Stimulated activated CD4-positive, alpha-beta T cell treated with anti-CD3 and anti-CD28 coated beads, Interleukin-15, amount 100 ng/mL, for 48 hours (primary cell): Measurements from ENCODE around the gene ABTB1.
A peak's percentile ranks its signal among the peaks of the same experiment; 100 is the strongest.

Experiments used
- DNase-seq, 2 donors: peaks; one replicate each; pipeline ENCODE4 v3.0.0-alpha.2; 2020; ENCODE audit warnings: low read depth in 2 of 2

The ABTB1 gene

GRCh38 chr3:127672429-127673190 lies at the start of gene ABTB1:
Gene ABTB1, plus strand, starts transcription at chr3:127672952. Its CDS starts 74 bp downstream, at chr3:127673026.
- DNase-seq: peak; percentile 75 to 84

DNA sequence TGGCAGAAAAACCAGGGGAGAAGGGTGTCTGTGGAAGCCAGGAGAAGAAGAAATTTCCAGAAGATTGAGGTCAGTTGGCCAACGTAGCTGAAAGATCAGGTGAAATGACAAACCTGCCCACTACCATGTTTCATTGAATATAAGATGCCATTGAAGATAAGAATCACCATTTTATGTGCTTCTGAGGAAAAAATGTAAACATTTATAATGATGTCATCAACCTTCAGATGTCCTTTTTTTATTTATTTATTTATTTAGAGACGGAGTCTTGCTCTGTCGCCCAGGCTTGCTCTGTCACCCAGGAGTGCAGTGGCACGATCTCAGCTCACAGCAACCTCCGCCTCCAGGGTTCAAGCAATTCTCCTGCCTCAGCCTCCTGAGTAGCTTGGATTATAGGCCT lies 48.7 kb upstream of the ABTB1 start:
- no peak for DNase-seq

DNA sequence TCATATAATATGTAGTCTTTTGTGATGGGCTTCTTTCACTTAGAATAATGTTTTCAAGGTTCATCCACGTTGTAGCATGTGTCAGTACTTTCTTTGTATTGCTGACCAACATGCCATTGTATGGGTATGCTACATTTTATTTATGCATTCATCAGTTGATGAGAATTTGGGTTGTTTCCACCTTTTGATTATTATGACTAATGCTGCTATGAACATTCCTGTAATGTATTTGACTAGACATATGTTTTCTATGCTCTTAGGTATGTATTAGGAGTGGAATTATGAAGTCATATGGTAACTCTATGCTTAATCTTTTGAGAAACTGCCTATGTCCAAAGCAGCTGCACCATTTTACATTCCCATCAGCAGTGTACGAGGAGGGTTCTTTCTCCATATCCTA lies 46.9 kb upstream of the ABTB1 start:
- DNase-seq: no peak

DNA sequence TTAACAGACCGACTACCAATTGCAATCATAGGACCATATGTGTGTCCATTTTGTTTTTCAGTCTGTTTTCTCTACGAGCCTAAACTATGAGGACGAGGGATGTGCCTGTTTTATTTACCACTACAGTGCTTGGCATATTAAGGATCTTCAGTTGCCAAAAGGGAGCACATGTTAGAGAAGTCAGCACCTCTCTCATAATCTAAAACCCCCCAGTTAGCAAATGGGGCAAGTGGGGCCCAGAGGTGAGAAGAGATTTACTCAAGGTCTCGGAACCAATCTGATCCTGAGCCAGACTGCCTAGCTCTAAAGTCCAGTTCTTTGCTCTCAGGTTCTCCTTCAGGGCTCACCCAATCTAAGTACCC lies 44.3 kb upstream of the ABTB1 start:
- no peak for DNase-seq

DNA sequence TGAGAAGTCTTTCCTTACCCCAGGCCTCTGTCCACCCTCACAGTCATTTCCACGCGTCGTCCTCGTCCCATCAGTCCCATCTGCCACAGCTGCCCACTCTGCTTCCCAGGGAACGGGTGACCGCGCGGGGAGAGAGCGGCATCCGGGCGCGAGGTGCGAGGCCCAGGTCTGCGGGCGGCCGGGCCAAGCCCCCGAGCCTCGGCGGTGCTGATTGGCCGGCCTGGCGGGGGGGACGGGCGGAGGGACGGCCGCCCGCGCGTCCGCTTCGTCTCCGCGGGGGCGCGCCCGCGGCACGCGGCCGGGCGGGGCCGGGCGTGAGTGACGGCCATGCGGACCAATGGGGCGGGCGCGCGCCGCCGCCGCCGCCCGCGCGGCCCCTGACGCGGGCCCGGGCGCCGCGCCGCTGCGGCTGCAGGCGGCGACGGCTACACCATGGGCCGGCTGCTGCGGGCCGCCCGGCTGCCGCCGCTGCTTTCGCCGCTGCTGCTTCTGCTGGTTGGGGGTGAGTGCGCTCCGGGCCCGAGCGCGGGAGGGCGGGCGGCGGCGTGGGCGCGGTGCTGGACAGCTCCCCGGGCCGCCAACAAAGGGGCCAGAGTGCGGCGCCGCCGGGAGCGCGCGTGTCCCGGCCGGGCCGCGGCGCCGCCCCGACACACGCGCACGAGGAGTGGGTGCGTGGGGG lies 43.8 kb upstream of the ABTB1 start, which contains the start of gene PODXL2:
Gene PODXL2 (plus strand): TSS at position 398 of the 679 bp plus-strand sequence. CDS start 35 bp downstream, at position 433.
- peak in 1 of 2 donors; percentile 10 for DNase-seq

DNA sequence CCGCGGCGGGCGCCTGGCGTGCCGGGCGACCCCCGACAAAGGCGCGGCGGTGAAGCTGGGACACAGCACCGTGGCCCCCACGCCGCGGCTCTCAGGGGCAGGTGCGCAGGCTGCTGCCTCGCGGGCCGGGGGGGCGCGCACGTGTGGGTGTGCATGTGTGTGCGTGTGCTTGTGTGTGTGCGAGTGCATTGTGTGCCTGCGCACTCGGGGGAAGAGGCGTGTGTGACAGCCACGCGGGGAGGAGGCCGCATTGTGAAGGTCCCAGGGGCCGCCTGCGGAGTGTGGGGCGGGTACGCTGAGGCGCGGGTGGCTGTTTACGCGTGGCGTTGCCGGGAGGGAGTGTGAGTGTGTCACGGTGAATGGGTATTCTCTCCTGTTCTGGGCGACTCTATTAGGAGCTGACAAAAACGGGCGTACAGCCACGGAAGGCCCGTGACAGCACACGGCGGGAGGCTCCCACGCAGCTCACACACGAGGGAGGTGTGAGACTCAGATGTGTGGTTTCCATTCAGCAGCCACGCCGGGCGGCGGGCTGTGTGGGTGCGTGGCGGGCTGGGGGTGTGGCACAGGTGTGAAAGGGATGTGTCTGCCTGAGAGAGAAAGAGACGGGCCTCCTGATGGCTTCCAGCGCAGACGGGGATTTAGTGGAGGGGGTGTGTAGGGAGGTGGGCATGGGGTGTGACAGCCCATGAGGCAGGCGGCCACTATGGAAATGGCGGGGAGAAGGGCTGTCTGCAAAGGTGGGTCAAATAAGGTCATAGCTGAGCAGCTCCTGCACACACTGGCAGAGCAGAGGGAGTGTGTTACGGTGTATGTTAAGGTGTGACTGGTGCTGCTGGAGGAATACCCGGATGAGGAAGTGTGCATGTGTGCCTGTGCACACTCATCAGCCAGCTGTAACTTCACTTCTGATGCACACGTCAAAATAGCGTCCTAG lies 43.0 kb upstream of the ABTB1 start:
- peak in 1 of 2 donors; percentile 14 for DNase-seq

DNA sequence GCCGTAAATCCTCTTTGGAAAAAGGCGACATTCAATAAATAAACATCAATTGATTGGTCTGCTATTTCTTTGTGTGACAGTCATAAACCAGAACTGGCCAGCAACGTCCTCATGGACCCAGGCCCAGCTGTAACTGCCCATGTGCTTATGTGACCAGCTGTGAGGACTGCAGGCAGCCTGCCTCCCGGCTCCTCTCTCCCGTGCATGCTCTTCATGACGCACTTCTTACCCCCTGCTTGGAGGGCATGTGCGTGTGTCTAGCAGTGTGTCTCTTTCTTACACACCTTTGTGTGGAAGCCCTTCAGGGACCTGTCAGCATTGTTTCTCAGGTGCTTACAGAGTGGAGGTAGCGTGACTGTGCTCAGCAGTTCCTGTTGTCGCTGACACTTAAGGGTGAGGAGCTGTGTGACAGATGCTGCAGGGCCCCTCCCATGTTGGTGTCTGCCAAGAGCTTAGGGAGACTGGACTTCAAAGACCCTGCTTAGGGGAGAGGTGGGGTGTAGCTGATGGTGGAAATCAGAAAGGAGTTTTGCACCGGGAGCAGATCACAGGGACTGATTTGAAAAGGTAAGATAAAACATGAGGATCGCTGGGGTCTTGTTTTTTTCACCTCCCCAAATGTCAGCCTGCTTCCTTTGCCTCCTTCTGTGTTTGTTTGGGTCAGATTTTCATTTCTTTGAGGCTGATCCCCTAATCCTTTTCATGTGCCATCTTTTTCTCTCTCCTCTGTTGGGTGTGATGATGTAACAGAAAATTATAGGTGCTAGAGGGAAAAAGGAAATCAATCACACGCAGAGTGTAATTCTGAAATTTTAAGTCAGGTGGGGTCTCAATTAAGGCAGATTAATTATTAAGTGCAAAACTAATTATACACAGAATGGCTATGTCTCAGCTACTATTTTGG lies 41.7 kb upstream of the ABTB1 start:
- no peak for DNase-seq

DNA sequence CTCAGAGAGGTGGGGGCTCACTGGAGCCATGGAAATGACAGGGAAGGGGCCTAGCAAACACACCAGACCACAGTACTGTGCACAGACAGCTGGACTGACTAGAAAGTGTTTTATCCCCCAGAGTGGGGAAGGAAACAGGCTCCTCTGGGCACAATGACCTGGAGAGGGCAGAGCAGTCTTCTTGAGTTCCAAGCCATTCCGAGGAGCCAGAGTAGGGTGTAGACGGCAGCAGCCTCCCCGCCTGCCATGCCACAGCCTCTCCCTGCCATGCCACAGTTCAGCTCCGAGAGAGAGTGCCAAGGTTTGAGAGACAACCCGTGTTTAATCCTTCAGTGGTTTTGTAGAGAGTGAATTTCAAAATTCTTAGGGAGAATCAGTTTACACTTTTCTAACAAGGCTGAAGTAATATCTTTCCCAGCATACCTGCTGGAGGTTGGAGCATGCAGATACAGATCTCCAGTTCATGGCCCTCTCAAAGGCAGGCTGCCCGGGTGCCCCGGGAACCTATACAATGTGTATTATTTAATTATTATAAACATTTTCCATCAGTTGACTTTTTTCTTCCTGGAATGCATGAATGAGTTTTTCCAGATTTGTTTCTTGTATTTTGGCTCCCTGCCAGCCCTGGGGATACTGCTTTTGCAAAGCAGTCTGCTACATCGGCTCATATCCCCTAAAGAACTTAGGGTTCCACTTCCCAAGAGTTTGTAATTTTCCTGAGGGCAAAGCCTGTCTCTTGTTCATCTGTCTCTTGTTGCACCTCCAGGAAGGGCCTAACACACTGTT lies 40.5 kb upstream of the ABTB1 start:
- DNase-seq: no peak

DNA sequence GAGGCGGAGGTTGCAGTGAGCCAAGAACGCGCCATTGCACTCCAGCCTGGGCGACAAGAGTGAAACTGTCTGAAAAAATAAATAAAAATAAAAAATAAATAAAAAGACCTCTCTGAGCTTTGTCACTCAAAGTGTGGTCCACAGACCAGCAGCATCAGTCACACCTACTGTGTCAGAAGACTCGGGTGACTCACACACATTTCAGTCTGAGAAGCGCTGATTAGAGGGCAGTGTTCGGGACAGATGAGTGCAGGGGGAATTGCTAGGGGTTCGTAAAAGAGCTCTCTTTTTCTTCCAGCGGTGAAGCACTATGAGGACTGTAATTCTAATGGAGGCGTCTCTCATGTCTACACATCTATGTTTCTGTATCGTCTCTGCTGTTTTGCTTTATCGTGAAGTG lies 38.1 kb upstream of the ABTB1 start:
- no peak for DNase-seq

- no peak for DNase-seq
Measured at GRCh38 chr3:127637546-127637945, 35.2 kb upstream of the ABTB1 start.

- no peak for DNase-seq
Measured at GRCh38 chr3:127637971-127638370, 34.8 kb upstream of the ABTB1 start.

DNA sequence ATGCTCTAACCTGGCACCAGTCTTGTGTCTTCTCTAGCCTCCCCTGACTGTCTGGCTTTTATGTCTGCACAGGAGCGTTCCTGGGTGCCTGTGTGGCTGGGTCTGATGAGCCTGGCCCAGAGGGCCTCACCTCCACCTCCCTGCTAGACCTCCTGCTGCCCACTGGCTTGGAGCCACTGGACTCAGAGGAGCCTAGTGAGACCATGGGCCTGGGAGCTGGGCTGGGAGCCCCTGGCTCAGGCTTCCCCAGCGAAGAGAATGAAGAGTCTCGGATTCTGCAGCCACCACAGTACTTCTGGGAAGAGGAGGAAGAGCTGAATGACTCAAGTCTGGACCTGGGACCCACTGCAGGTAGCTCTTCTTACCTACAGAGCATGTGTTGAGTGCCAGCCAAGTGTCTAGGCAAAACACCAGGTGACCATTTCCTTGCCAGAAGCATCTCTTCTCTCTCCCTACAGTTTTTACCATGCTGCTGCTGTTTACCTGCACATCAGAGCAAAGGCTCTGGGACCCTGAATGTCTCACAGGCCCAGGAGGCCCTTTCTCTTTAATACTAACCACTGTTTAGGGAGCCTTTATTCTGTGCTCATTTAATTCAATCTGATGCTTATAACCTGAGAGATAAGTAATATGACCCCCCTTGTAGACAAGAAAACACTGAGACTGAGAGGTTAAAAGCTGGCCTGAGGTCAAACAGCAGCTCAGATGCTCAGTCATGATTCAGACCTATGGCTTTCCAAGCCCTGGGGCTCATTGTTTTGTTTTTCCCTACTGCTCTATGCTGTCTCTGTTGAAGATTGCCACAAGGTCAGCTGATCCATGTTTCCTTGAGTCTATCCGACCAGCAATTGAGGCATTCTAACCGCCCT lies 33.3 kb upstream of the ABTB1 start:
- DNase-seq: no peak

DNA sequence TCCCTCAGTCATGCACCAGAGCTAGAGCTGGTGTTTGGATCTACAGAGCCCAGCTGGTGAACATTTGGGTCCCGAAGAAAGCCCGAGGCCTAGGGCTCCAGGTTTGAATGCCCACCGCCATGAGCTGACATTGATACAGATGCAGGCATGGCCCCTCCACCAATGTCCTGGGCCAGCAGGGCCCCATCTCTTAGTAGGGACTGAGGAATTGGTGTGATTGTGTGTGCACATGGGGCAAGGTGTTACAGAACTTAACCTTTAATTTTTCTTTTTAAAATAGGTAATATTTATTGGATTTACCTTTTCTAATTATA lies 32.8 kb upstream of the ABTB1 start:
- DNase-seq: no peak

DNA sequence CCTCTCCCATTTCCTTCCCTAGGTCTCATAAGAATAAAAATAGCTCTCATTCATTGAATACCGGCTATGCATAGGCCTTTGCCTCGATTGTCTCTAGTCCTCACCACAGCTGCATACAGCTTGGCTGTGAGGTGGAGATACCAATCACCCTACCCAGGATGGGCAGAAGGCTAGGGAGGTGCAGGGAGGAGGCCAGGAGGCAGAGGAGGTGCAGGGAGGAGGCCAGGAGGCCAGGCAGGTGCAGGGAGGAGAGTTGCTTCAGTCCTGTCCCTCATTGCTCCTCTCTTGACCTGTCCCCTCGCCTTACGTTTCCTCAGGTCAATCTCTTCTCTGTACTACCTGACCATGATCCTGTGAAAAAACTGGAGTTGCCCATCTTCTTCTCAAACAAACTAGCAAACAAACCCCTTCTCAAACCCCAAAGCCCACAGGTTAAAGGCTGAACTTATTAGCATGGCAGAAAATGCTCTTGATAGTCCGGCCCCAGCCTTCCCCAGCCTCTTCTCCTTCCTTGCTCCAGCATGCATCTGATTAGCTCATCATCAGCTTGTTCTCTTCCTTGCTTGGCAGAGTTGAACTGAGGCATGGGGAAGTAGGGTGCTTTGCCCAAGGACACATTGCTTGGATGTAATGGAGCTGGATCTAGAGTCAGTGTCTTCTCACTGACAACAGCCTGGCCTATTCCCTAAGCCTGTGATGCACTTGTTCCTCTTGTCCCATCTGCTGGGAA lies 27.9 kb upstream of the ABTB1 start:
- no peak for DNase-seq

DNA sequence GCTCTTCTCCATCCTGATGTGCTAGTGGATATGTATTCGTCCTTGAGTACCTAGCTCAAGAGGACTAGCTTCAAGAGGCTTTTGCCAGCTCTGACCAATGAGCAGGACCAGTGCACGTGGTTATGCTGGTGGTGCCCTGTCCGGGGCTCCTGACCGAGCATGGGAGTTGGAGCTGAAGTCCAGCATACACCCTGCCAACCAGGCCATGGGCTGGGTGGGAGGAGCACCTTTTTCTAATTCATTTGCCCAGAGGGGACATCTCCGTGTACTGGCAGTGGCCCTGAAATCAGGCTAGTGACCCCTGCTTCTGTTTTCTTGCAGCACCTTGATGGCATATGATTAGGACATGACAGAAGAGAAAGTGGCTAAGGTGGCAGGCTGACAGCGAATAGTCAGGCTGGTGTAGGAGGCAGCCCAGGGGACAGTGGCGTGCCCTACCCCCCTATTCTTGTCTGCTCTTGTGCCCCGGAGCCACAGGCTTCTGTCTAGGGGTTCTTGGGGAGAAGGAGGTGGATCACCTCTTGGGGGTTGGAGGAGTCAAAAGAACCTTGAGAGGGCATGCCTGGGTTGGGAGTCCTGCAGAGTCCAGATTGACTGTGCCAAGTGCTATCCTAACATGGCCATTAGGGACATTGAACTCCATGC lies 27.3 kb upstream of the ABTB1 start:
- no peak for DNase-seq

GRCh38 chr3:127646501-127647046 lies 26.2 kb upstream of the ABTB1 start:
- no peak for DNase-seq

- no peak for DNase-seq
Measured at GRCh38 chr3:127647166-127647844, 25.4 kb upstream of the ABTB1 start.

DNA sequence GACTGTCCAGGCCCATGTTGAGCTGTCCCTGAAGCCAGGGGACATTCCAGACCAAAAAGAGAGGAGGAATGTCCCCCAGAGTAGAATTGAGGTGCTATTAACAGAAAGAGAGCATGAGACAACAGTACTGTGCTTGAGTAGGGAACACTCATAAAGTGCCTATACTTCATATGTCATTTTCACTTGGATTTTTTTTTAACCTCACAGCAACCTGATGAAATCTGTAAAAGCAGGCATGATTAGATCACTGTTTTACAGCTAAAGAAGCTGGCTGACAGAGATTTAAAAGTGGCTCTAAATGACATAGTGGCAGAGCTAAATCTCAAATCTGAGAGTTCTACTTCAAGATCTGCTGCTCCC lies 24.9 kb upstream of the ABTB1 start:
- DNase-seq: no peak
